Adipose tissue (tissue), 3 donors: ENCODE data around the gene LRFN3. TPM values are rescaled to one million over a fixed set of nuclear protein-coding genes. Genes with fewer than 3 reads are reported as not detected.
"Not testable (repeated sequence)": the region's sequence is repeated elsewhere in the genome, so short reads cannot be mapped to it uniquely, and the experiment has no call there.

Source experiments
- H3K27ac ChIP-seq: one replicate; pipeline ENCODE4 v1.5.1; 2013; ENCODE audit warnings: low read depth, low read length
- WGBS, 3 donors: extraction: QIAGEN DNeasy Blood & Tissue Kit; methylation state at CpG; one replicate each; pipeline ENCODE4 v1.1.7; 2013; 5-methylcytosine and 5-hydroxymethylcytosine counted together
- polyA plus RNA-seq, 3 donors: library from polyadenylated mRNA; stranded (reverse); fragments of 200-250 nt; gene quantifications; one replicate each; pipeline ENCODE4 v1.2.3, GENCODE V29; 2013
- donor health status: healthy with polysubstance abuse.
- donor health status: Bipolar disorder and iron deficiency.
- donor health status: healthy.

The LRFN3 gene
- polyA plus RNA-seq, 3 donors, result 5.8 to 6.7 (median 6.0) TPM

DNA sequence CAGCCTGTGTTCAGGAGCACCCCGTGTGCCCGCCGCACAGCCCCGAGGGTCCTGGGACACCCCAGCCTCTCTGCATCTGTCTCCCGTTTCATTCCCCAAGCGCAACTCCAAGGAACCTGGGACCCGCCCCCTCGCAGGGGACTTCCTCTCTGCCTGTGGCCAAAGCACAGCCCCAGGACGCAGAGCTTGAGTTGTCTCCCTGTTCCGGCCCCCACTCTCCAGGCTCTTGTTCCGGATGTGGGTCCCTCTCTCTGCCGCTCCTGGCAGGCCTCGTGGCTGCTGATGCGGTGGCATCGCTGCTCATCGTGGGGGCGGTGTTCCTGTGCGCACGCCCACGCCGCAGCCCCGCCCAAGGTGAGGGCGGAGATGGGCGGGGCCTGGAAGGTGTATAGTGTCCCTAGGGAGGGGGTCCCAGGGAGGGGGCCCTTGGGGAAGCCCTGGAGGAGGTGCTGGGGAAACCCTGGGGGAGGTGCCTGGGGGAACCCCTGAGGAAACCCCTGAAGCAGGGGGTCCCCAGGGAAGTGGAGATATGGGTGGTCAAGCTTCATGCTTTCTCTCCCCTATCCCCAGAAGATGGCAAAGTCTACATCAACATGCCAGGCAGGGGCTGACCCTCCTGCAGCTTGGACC lies 32.5 kb upstream of the LRFN3 start:
- WGBS, 3 donors, result 3 to 5% (median 3%) methylated on average over 24 of the region's 24 CpGs
- peak overlapping the region; percentile 0 for H3K27ac ChIP-seq

DNA sequence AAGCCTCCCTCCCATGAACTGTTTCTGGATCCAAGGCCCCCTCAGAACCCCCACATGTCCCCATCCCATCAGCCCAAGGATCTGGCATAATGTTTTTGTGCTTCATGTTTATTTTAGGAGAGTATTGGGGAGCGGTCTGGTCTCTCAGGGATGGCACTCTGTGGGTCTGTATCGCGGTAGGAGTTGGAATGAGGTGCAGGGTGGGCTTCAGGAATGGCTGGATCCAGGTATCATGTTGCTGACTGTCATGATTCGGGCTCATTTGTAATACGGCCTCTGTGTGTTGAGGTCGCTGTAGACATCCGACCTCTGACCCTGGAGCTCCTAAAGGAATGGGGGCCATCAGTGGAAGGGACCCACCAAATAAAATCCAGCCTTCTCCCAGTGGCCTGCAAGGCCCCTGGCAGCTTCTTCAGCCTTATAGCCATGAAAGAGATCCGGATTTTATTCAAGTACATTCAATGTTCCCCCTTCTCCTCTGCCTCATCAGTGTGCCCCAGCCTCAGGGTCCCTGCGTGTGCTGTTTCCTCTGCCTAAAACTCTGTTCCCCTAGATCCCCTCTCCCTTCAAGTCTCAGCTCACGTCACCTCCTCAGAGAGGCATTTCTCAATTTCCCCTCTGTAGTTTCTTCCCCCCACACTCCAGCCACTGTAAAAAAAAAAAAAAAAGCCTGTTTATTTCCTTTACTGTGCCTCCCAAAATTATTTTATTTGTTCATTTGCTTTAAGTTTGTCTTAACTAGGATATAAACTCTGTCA lies 31.7 kb upstream of the LRFN3 start:
- 76 to 85% (median 82%) methylated on average over 10 of the region's 10 CpGs for WGBS, 3 donors

DNA sequence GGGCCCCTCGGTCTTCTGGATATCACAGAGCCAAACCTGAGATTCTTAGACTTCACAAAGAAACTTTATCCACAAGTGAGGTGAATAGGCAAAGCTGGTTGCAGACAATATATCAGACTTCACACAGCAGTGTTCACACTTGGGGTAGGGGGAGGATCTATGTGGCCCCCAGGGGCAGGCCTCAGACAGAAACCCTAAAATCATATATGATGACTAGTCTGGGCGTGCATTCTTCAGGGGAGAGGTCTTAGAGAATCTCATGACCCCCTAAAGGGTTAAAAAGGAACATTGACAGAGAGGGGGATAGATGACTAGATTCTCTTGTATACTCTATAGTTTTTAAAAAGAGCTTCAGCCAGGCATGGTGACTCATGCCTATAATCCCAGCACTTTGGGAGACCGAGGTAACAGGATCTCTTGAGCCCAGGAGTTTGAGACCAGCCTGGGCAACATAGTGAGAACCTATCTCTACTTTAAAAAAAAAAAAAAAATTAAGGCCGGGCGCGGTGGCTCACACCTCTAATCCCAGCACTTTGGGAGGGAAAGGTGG lies 30.9 kb upstream of the LRFN3 start:
- peak overlapping the region; percentile 67 for H3K27ac ChIP-seq
- WGBS, 3 donors, result 74 to 83% (median 78%) methylated on average over 6 of the region's 6 CpGs

More for the DNA sequence above, 31.7 kb upstream of the LRFN3 start:
- no peak overlapping the region for H3K27ac ChIP-seq

DNA sequence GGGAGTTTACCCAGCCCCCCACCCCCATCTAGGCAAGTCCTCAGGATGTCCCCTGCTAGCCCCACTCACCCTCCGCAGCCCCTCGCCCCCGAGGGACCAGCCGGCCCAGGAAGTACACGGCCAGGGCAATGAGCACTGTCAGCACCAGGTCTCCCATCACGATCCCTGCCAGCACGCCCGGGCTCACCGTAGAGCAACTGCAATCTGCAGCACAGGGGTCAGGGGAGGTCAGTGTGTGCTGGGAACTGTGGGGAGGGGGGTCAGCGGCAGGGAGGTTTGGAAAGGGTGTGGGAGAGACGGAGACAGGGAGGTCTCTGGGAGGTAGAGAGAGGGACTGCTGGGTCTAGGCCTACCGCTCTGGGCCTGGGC lies 28.8 kb upstream of the LRFN3 start:
- H3K27ac ChIP-seq, result no peak overlapping the region
- 50 to 57% (median 53%) methylated on average over 12 of the region's 12 CpGs for WGBS, 3 donors

DNA sequence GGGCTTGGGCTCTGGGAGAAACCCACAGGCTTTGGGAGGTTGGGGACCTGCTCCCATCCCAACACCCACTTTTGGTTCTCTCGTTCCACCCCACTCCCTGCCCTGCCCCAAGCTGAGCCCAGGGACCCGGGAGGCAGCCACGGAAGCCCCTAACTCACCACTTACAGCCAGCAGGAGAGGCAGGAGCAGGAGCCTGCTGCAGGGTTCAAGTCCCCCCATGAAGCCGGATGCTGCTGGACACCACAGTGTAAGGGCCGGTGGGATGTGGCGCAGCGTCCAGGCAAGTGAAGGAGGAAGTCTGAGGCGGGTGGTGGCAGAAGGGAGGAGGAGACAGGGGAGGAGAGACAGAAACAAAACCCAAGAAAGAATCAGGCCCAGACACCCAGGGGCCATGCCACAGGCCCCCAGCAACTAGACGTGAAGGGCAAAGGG lies 28.1 kb upstream of the LRFN3 start, which contains the start of gene TYROBP:
Gene TYROBP, minus strand, starts transcription at position 286 of the 432 bp plus-strand sequence. Its CDS starts 67 bp downstream, at position 219.
- 46 to 67% (median 48%) methylated on average over 9 of the region's 9 CpGs for WGBS, 3 donors
- no peak within 1 kb of the TSS for H3K27ac ChIP-seq

DNA sequence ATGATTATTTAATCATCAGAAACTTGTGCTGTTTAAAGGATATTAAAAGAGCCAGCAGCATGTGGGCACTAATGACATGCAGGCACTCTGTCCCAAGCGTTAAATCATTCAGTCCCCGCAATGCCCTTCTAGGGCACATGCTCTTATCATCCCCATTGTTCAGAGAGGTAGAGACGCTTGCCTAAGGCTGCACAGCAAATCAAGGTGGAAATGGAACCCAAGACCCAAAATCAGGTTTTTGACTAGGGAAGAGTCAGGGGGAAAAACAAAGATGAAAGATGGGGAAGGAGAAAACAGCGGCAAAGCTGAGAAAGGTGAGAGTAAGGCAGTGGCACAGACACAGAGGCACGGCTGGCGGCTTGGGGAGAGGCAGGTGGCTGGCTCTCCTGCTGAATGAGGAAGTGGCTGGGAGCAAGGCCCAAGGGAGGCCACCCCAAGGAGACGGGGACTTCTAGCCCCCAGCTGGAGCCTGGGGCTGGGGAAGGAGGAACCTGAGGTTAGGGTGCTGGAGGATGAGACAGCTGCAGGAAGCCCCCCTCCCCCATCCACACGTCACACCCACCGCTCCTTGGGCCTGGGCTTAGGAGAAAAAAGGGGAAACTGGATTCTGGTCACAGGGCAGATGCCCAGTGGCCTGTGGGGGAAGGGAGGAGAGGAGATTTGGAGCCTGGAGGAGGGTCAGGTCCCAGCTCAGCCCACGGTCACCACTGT lies 27.0 kb upstream of the LRFN3 start:
- peak overlapping the region; percentile 38 for H3K27ac ChIP-seq
- 50 to 77% (median 60%) methylated on average over 9 to 10 of the region's 10 CpGs for WGBS, 3 donors

DNA sequence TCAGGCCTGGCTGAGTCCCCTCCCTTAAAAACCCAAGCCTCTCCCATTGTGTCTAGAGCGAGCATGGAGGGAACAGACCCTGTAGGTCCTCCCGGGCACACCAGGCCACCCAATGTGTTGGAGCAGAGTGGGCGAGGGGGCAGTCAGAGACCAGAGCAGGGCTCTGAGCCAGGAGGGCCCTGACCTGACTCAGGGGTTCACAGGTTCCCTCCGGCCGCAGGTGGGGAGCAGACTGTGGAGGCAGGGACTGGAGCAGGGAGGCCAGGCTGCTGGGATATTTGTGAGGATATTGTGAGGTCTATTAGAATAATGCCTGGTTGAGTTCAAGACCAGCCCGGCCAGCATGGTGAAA lies 26.5 kb upstream of the LRFN3 start:
- 58 to 78% (median 59%) methylated on average over 6 of the region's 6 CpGs for WGBS, 3 donors
- H3K27ac ChIP-seq, result peak overlapping the region; percentile 38

DNA sequence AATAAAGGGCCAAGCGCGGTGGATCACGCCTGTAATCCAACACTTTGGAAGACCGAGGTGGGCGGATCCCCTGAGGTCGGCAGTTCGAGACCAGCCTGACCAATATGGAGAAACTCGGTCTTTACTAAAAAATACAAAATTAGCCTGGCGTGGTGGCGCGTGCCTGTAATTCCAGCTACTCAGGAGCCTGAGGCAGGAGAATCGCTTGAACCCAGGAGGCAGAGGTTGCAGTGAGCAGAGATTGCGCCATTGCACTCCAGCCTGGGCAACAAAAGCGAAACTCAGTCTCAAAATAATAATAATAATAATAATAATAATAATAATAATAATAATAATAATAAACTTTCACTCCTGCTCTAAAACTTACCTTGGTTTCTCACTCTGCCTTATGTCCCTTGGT lies 25.8 kb upstream of the LRFN3 start:
- 87 to 91% (median 91%) methylated on average over 14 of the region's 14 CpGs for WGBS, 3 donors
- H3K27ac ChIP-seq, result not testable (repeated sequence)

DNA sequence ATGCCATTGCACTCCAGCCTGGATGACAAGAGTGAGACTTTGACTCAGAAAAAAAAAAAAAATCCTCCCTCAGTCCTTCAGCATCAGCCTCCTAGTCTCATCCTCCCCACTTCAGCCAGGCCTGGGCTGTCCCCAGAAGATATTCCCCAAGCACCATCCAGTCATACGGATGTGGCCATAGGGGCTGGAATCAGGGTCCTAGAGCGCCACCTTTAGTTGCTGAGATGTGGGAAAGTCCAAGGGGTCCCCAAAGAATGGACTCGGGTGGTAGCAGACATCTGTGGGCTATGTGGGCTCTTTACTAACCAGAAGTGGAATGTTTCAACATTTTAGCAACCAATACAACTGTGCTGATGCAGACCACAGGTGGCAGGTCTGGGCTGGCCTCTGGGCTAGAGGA lies 25.0 kb upstream of the LRFN3 start:
- no peak overlapping the region for H3K27ac ChIP-seq
- 48 to 61% (median 49%) methylated on average over 3 of the region's 3 CpGs for WGBS, 3 donors

DNA sequence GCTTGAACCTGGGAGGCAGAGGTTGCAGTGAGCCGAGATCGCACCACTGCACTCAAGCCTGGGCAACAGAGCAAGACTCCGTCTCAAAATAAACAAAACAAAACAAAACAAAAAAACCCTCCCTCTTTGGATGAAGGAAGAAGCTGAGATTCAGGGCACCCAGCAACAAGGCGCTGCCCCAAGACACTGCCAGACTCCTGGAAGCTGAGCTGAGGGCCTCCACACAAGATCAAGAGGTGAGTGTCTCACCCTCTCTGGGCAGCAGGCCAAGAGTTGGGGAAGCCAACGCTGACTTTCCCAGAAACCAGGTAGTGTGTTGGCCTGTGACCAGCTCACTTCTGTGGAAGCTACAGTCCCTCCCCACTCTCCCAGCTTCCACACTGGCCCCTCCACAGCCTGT lies 24.4 kb upstream of the LRFN3 start:
- 52 to 66% (median 57%) methylated on average over 5 of the region's 5 CpGs for WGBS, 3 donors
- H3K27ac ChIP-seq, result no peak overlapping the region

DNA sequence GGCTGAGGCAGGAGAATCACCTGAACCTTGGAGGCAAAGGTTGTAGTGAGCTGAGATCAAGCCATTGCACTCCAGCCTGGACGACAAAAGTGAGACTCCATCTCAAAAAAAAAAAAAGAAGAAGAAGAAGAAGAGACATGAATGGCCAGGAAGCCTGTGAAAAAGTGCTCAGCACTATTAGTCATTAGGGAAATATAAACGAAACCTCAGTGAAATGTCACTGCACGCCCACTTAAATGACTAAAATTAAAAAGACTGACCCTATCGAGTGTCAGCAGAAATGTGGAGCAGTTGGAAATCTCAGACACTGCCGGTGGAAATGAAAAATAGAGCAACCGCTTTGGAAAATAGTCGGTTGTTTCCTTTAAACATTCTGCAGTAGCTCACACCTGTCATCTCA lies 22.6 kb upstream of the LRFN3 start:
- 44 to 72% (median 48%) methylated on average over 7 of the region's 7 CpGs for WGBS, 3 donors
- H3K27ac ChIP-seq, result no peak overlapping the region

DNA sequence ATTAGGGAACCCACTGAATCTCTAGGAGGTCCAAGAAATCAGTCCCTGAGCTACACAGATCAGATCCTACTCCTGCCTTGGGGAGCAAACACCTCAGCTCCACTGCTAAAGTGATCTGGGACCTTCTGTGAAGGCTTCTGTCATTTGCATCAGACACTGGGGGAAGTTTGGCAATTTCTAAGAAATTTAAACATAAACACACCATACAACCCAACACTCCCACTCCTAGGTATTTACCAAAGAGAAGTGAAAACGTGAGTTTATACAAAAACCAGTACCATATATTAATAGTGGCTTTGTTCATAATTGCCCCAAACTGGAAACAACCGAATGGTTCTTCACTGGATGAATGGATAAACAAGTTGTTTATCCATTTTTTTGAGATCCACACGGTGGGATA lies 20.7 kb upstream of the LRFN3 start:
- H3K27ac ChIP-seq, result peak overlapping the region; percentile 17
- 56 to 64% (median 59%) methylated on average over 3 of the region's 3 CpGs for WGBS, 3 donors

DNA sequence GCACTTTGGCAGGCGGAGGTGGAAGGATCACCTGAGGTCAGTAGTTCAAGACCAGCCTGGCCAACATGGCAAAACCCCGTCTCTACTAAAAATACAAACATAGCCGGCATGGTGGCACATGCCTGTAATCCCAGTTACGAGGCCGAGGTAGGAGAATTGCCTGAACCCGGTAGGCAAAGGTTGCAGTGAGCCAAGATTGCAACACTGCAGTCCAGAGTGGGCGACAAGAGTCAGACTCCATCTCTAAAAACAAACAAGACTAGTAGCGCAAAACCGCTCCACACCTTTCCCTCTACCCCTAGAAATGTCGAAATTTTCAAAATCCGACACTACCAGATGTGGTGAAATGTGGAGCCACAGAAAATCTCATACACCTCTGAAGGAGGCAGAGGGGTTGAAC lies 16.9 kb upstream of the LRFN3 start:
- no peak overlapping the region for H3K27ac ChIP-seq
- WGBS, 3 donors, result 82 to 89% (median 84%) methylated on average over 11 of the region's 11 CpGs

DNA sequence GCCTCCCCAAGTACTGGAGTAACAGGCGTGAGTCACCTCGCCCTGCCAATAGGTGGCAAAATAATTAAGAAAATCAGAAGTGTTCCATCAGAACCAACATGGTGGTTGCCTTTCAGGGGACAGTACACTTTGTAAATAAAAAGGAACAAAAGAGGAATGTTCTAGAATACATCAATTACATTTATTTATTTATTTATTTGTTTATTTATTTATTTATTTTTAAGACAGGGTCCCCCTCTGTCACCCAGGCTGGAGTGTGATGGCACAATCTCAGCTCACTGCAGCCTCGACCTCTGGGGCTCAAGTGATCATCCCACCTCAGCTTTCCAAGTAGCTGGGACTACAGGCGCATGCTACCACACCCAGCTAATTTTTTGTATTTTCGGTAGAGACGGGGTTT lies 15.2 kb upstream of the LRFN3 start:
- 85 to 88% (median 86%) methylated on average over 6 of the region's 6 CpGs for WGBS, 3 donors
- H3K27ac ChIP-seq, result no peak overlapping the region

DNA sequence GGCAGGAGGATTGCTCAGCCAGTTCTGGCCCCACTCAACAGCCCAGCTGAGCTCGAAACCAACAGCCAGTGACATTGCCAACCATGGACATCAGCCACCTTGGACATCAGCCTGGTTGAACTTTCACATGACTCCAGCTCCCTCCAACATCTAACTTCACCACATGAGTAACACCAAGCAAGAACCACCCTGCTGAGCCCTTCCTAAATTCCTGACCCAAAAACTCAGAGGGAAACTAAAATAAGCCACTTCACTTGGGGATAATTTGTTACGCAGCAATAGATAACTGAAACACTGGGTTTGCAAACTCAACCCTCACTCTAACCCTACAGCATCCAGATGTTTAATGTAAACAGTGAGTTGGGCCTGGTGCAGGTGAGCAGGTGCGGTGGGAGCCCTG lies 10.7 kb upstream of the LRFN3 start:
- H3K27ac ChIP-seq, result no peak overlapping the region
- 77 to 89% (median 88%) methylated on average over 3 of the region's 3 CpGs for WGBS, 3 donors

DNA sequence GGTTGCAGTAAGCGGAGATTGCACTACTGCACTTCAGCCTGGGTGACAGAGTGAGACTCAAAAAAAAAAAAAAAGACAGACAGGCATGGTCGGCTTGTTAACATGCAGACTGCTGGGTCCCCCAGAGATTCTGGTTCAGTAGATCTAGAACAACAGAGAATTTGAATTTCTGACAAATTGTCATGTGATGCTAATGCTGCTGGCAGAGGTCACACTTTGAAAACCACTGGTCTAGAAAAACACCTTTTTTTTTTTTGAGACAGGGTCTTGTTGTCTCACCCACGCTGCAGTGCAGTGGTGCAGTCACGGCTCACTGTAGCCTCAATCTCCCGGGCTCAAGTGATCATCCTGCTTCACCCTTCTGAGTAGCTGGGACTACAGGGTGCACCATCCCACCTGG lies 7.7 kb upstream of the LRFN3 start:
- no peak overlapping the region for H3K27ac ChIP-seq
- WGBS, 3 donors, result 74 to 83% (median 77%) methylated on average over 5 of the region's 5 CpGs

DNA sequence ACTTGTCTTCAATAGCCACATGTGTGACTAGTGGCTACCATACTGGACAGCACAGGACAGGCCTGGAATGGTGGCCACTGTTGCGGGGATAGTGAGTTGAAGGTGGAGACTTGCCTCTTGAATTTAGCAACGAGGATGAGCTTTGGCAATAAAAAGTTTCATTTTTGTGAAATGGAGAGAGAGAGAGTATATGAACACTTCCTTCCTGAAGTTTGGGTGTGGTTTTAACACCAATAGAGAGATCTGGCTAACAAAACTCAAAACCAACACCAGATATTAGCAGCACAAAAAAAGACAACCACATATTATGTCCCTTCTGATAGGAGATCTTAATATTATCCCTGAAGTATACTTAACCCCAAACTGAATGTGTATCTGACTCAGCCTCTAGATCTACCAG lies 6.3 kb upstream of the LRFN3 start:
- H3K27ac ChIP-seq, result no peak overlapping the region
- 41 to 71% (median 47%) methylated on average over 2 of the region's 2 CpGs for WGBS, 3 donors

DNA sequence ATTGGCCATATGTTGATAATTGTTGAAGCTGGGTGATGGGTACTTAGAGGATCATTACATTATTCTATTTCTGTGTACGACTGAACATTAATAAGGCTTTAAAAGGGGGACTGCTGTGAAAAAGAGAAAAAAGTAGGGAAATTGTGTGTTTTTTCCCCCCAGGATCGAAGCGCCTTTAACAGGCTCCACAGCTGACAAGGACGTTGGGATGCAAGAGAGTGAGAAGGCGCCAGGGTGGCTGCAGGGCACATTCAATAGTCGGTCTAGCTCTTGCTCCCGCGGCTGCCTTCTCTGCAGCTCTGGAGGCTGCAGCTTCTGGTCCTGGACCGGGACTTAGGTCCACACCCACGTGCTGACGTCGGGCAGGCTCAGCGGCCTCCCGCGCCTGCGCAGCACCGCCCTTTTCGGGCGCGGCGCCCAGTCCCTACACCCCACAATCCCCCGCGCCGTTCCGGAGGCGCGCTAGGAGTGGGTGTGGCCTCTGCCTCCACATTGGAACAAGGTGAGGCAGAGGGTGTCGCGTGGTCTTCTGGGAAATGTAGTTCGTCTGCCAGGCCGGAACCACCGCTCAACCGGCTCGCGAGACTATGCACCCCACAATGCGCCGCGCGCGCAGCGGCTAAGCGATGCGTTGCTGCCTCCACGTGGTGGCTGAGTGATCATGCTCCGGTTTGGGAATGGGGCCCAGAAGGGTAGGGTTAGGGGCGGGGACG lies 4.9 kb upstream of the LRFN3 start:
- H3K27ac ChIP-seq, result no peak overlapping the region
- WGBS, 3 donors, result 1% methylated on average over 46 to 47 of the region's 47 CpGs

DNA sequence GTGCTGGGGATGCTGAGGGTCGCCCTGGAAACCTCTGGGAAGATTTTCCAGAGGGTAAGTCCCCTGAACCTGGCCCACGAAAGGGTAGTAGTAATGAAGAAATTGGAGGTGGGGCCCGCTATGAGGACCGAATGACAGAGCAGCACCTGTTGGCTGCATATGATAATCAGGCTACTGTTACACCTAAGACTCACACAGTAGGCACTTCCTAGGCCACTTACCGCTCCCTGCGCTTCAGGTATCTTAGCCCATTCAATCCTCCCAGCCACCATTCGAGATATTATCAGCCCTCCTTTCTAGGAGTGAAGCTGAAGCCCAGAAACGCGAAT lies 4.3 kb upstream of the LRFN3 start:
- H3K27ac ChIP-seq, result no peak overlapping the region
- WGBS, 3 donors, result 7 to 9% (median 7%) methylated on average over 9 of the region's 9 CpGs
